ENCODE measurements around the gene STT3A. TPM values are rescaled to one million over a fixed set of nuclear protein-coding genes. Genes with fewer than 3 reads are reported as not detected.

Gene STT3A
- total RNA-seq, 2 experiments from 2014 or later = 87.9 to 172 TPM

- peak; percentile 94 for DNase-seq (ENCODE audit: low spot score)
- intact Hi-C loops (cut with micrococcal nuclease; ENCODE audit: unreplicated experiment) = loop anchor here (1.0 to 5.0 kb wide), 4 partner anchors 33 to 262 kb away; partner anchors contain the start of genes EI24, HYLS1 and STT3A
- Histone ChIP-seq H3K27ac (ENCODE audit: low read depth, low read length, poor library complexity, severe bottlenecking) (peak overlapping the region; percentile 88), H3K9me3 (ENCODE audit: low read length) (no peaks in the 10 kb centered on the region), H4K20me1 (ENCODE audit: insufficient read depth, low read length) (peaks cover 15% of the 10 kb centered on the region; the same call in 1 of the 2 replicates), H3K9me2 (ENCODE audit: insufficient read depth, low read length) (no peaks in the 10 kb centered on the region), H3K36me3 (ENCODE audit: insufficient read depth, low read length) (peaks cover 79% of the 10 kb centered on the region), H2AFZ (ENCODE audit: low read length) (peak overlapping the region; percentile 70; the same call in 1 of the 2 replicates), H3K79me2 (ENCODE audit: insufficient read depth, low read depth, low read length) (peaks cover 56% of the 10 kb centered on the region), H3K4me3 (ENCODE audit: low read depth, low read length, poor library complexity, severe bottlenecking) (peak overlapping the region; percentile 89), H3K4me1 (ENCODE audit: insufficient read depth, low read length, poor library complexity, severe bottlenecking) (peaks cover 33% of the 10 kb centered on the region), H3K4me2 (ENCODE audit: low read length) (peak overlapping the region; percentile 77)
- no TSS peak for BruUV-seq (replicated peaks)
- POLR2A ChIA-PET = interaction anchor here (0.5 to 4.6 kb wide), 7 partner anchors 8 to 650 kb away, joined by 3 to 31 read pairs (median 3); partner anchors contain the start of genes HYLS1 and STT3A
- TF ChIP-seq CTCF (conservative IDR thresholded peaks at IDR 0.05; ENCODE audit: low read length) (no peak), EZH2phosphoT487 (IDR thresholded peaks at IDR 0.05; ENCODE audit: borderline replicate concordance, low read depth, low read length) (no peak)
- CTCF ChIA-PET (ENCODE audit: unreplicated experiment) = interaction anchor here (0.6 to 0.8 kb wide), 2 partner anchors 56 to 199 kb away, joined by 3 read pairs; no protein-coding TSS in a partner anchor
Observed at GRCh38 chr11:125625630-125626287, 33.1 kb downstream of the STT3A start.

GRCh38 chr11:125626288-125626950 is 33.8 kb downstream of the STT3A start:
- Histone ChIP-seq H3K4me1 (ENCODE audit: insufficient read depth, low read length, poor library complexity, severe bottlenecking) (peaks cover 33% of the 10 kb centered on the region), H2AFZ (ENCODE audit: low read length) (peak overlapping the region; percentile 70; the same call in 1 of the 2 replicates), H3K4me3 (ENCODE audit: low read depth, low read length, poor library complexity, severe bottlenecking) (peak overlapping the region; percentile 89), H3K79me2 (ENCODE audit: insufficient read depth, low read depth, low read length) (peaks cover 63% of the 10 kb centered on the region), H4K20me1 (ENCODE audit: insufficient read depth, low read length) (peaks cover 15% of the 10 kb centered on the region; the same call in 1 of the 2 replicates), H3K27ac (ENCODE audit: low read depth, low read length, poor library complexity, severe bottlenecking) (peak overlapping the region; percentile 88), H3K4me2 (ENCODE audit: low read length) (peak overlapping the region; percentile 77), H3K36me3 (ENCODE audit: insufficient read depth, low read length) (peaks cover 79% of the 10 kb centered on the region), H3K9me2 (ENCODE audit: insufficient read depth, low read length) (no peaks in the 10 kb centered on the region), H3K9me3 (ENCODE audit: low read length) (no peaks in the 10 kb centered on the region)
- CTCF ChIA-PET (ENCODE audit: unreplicated experiment) = no interaction called here
- POLR2A ChIA-PET = interaction anchor here (0.5 to 4.6 kb wide), 9 partner anchors 9 to 584 kb away, joined by 3 to 31 read pairs (median 7); partner anchors contain the start of genes HYLS1 and STT3A
- no TSS peak for BruUV-seq (replicated peaks)
- TF ChIP-seq CTCF (conservative IDR thresholded peaks at IDR 0.05; ENCODE audit: low read length) (peak; percentile 75), EZH2phosphoT487 (IDR thresholded peaks at IDR 0.05; ENCODE audit: borderline replicate concordance, low read depth, low read length) (no peak)
- DNase-seq (ENCODE audit: low spot score) = peak; percentile 77
- intact Hi-C loops (cut with micrococcal nuclease; ENCODE audit: unreplicated experiment) = loop anchor here (1.0 to 5.0 kb wide), 3 partner anchors 58 to 261 kb away; partner anchors contain the start of genes EI24 and HYLS1
